SK-N-MC (cell line): Measurements from ENCODE around the gene COL27A1.

ENCODE experiments used
- EZH2 ChIP-seq: fragments of 200-600 bp; sonication (generic); IDR thresholded peaks from one replicate; pipeline ENCODE4 v1.6.1; 2017; ENCODE audit warnings: antibody characterized with exemption
- FOXP2 ChIP-seq: optimal IDR thresholded peaks from 2 replicates; pipeline ENCODE3; 2011; ENCODE audit warnings: mild to moderate bottlenecking, moderate library complexity; ENCODE audit not compliant: insufficient read depth; ENCODE audit errors: extremely low read length, control extremely low read depth
- POLR2AphosphoS5 ChIP-seq: IDR thresholded peaks from 2 replicates; pipeline ENCODE4 v1.6.1; 2012; ENCODE audit warnings: mild to moderate bottlenecking, low read depth, low read length, borderline replicate concordance

DNA sequence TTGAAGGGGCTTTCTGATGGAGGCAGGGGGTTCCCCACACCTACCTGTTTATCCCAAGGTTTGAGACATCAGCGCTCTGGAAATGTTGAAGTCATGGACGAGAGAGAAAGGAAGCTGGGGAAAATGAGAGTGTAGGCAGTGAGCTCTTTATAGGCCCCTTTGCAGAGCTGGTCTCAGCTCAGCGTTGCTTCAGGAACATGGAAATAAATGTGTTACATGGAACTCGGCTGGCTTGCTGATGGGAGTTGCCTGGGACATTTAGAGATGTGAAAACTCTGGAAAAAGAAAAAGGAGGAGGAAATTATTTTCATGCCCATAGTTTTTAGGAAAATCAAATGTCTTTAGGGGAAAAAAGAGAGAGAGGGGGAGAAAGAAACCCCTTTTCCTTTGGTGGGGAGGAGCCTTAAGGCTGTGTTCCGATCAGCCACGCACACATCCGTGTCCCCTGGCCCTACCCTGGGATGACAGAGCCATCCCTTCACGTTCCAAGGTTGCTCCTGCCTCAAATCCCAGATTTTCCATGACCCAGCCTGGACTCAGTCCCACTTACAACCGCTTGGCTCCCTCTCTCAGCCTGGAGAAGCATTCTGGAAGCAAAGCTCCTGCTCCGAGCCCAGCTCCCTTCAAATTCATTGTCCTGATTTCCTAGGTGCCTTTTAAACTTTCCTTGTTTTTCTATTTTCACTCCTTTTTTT lies 78.3 kb downstream of the COL27A1 start:
- TF ChIP-seq EZH2, result no peak
- TF ChIP-seq POLR2AphosphoS5, result no peak
- TF ChIP-seq FOXP2, result no peak
